Mesenchymal stem cell (in vitro differentiated cells and primary cell): ENCODE results near the gene OGFOD3.
A peak's percentile ranks its signal among the peaks of the same experiment; 100 is the strongest.

Experiments used
- DNase-seq: peaks from one replicate; pipeline ENCODE4 v3.0.0-alpha.2; 2013
- H2AFZ ChIP-seq: one replicate; pipeline ENCODE4 v1.6.1; 2013; ENCODE audit warnings: low read depth, mild to moderate bottlenecking, control low read depth, inconsistent platforms, low read length, moderate library complexity
- H2AK5ac ChIP-seq: 2 replicates; pipeline ENCODE4 v1.6.1; 2013; ENCODE audit warnings: low read length, moderate library complexity, mild to moderate bottlenecking, inconsistent platforms; ENCODE audit not compliant: severe bottlenecking
- H2BK120ac ChIP-seq: one replicate; pipeline ENCODE4 v1.6.1; 2013; ENCODE audit warnings: low read depth, mild to moderate bottlenecking, inconsistent platforms, low read length, moderate library complexity
- H2BK12ac ChIP-seq, 2 experiments: one replicate each; pipeline ENCODE4 v1.6.1; 2013; ENCODE audit warnings: inconsistent platforms in 2 of 2, low read length in 2 of 2, mild to moderate bottlenecking in 2 of 2, moderate library complexity in 2 of 2, control low read depth in 1 of 2
- H2BK15ac ChIP-seq: one replicate; pipeline ENCODE4 v1.6.1; 2013; ENCODE audit warnings: mild to moderate bottlenecking, low read depth, inconsistent platforms; ENCODE audit not compliant: poor library complexity, severe bottlenecking
- H2BK5ac ChIP-seq: 2 replicates; pipeline ENCODE4 v1.6.1; 2013; ENCODE audit warnings: low read depth, mild to moderate bottlenecking, low read length, control low read depth, inconsistent platforms; ENCODE audit not compliant: poor library complexity, severe bottlenecking
- H3K14ac ChIP-seq, 2 experiments: one replicate each; pipeline ENCODE4 v1.6.1; 2013; ENCODE audit warnings: inconsistent platforms in 2 of 2, low read length in 2 of 2, control low read depth in 1 of 2, mild to moderate bottlenecking in 1 of 2, moderate library complexity in 1 of 2
- H3K18ac ChIP-seq, 2 experiments: one replicate each; pipeline ENCODE4 v1.6.1; 2013; ENCODE audit warnings: inconsistent platforms in 2 of 2, low read length in 2 of 2, control low read depth in 1 of 2, low read depth in 1 of 2, mild to moderate bottlenecking in 1 of 2
- H3K23ac ChIP-seq, 2 experiments: one replicate each; pipeline ENCODE4 v1.6.1; 2013; ENCODE audit warnings: inconsistent platforms in 2 of 2, low read length in 2 of 2, mild to moderate bottlenecking in 2 of 2, moderate library complexity in 2 of 2, control low read depth in 1 of 2
- H3K27ac ChIP-seq: 2 replicates; pipeline ENCODE4 v1.5.1; 2013; ENCODE audit warnings: mild to moderate bottlenecking, moderate library complexity, low read length, control low read depth, inconsistent platforms; ENCODE audit not compliant: poor library complexity, severe bottlenecking
- H3K27me3 ChIP-seq, 2 experiments: 2 replicates each; pipeline versions ENCODE4 v1.6.1 to v1.7.0; 2013; ENCODE audit warnings: low read length in 2 of 2, mild to moderate bottlenecking in 2 of 2, moderate library complexity in 2 of 2, control low read depth in 1 of 2, inconsistent platforms in 1 of 2; ENCODE audit not compliant: control insufficient read depth in 1 of 2, insufficient read depth in 1 of 2
- H3K36me3 ChIP-seq, 2 experiments: 2 replicates each; pipeline versions ENCODE4 v1.6.1 to v1.7.0; 2013; ENCODE audit warnings: low read length in 2 of 2, control low read depth in 1 of 2, inconsistent platforms in 1 of 2, low read depth in 1 of 2, mild to moderate bottlenecking in 1 of 2; ENCODE audit not compliant: insufficient read depth in 2 of 2, control insufficient read depth in 1 of 2
- H3K4ac ChIP-seq, 2 experiments: one replicate each; pipeline ENCODE4 v1.6.1; 2013; ENCODE audit warnings: inconsistent platforms in 2 of 2, low read length in 2 of 2, mild to moderate bottlenecking in 2 of 2, moderate library complexity in 2 of 2, control low read depth in 1 of 2, low read depth in 1 of 2
- H3K4me1 ChIP-seq: 2 replicates; pipeline ENCODE4 v1.6.1; 2013; ENCODE audit warnings: low read depth, low read length, control low read depth; ENCODE audit not compliant: control insufficient read depth, insufficient read depth
- H3K4me2 ChIP-seq: 2 replicates; pipeline ENCODE4 v1.6.1; 2013; ENCODE audit warnings: low read length, mild to moderate bottlenecking, inconsistent platforms; ENCODE audit not compliant: poor library complexity, severe bottlenecking
- H3K4me3 ChIP-seq, 2 experiments: 2 replicates each; pipeline versions ENCODE4 v1.5.1 to v1.7.0; 2013; ENCODE audit warnings: low read length in 2 of 2, mild to moderate bottlenecking in 2 of 2, control low read depth in 1 of 2, low read depth in 1 of 2; ENCODE audit not compliant: insufficient read depth in 1 of 2
- H3K79me1 ChIP-seq: replicated peaks from 2 replicates; pipeline ENCODE4 v1.6.1; 2013; ENCODE audit warnings: mild to moderate bottlenecking, control low read depth, low read length, inconsistent platforms; ENCODE audit not compliant: poor library complexity, severe bottlenecking
- H3K9ac ChIP-seq: 2 replicates; pipeline ENCODE4 v1.7.0; 2013; ENCODE audit warnings: mild to moderate bottlenecking, low read length, moderate library complexity
- H3K9me3 ChIP-seq: 2 replicates; pipeline ENCODE4 v1.7.0; 2013; ENCODE audit warnings: mild to moderate bottlenecking, low read length; ENCODE audit not compliant: control insufficient read depth
- H4K8ac ChIP-seq: one replicate; pipeline ENCODE4 v1.6.1; 2013; ENCODE audit warnings: inconsistent platforms, mild to moderate bottlenecking, low read length, moderate library complexity
- H4K91ac ChIP-seq: one replicate; pipeline ENCODE4 v1.6.1; 2013; ENCODE audit warnings: mild to moderate bottlenecking, low read length, inconsistent platforms
- WGBS: methylation state at CpG from one replicate; pipeline ENCODE4 v1.1.7; 2013; ENCODE audit warnings: mixed read lengths; 5-methylcytosine and 5-hydroxymethylcytosine counted together

OGFOD3 gene

GRCh38 chr17:82356845-82357355 lies 61.5 kb downstream of the OGFOD3 start:
- H2BK15ac ChIP-seq = no peak overlapping the region

GRCh38 chr17:82355770-82356427 lies 62.5 kb downstream of the OGFOD3 start:
- no peak overlapping the region for H3K4me2 ChIP-seq
- no peak overlapping the region for H3K18ac ChIP-seq
- no peak overlapping the region for H4K91ac ChIP-seq
- H2BK120ac ChIP-seq = no peak overlapping the region
- no peak overlapping the region for H2AFZ ChIP-seq
- no peak for DNase-seq
- H4K8ac ChIP-seq = no peak overlapping the region
- H3K4ac ChIP-seq = no peak overlapping the region
- H2BK12ac ChIP-seq = no peak overlapping the region
- no peaks in the 10 kb centered on the region for H3K79me1 ChIP-seq
- no peak overlapping the region for H3K14ac ChIP-seq
- H3K9me3 ChIP-seq = no peaks in the 10 kb centered on the region
- no peak overlapping the region for H2AK5ac ChIP-seq
- H3K27me3 ChIP-seq = peaks cover 11 to 55% of the 10 kb centered on the region in 2 experiments
- no peak overlapping the region for H2BK5ac ChIP-seq
- no peak overlapping the region for H3K27ac ChIP-seq
- no peaks in the 10 kb centered on the region for H3K36me3 ChIP-seq
- WGBS = 90% methylated on average over 10 of the region's 11 CpGs
- H3K4me3 ChIP-seq = no peak overlapping the region
- H3K23ac ChIP-seq = no peak overlapping the region
- H2BK15ac ChIP-seq = no peak overlapping the region
- H3K9ac ChIP-seq = no peak overlapping the region
- H3K4me1 ChIP-seq = peaks cover 39% of the 10 kb centered on the region

More at GRCh38 chr17:82356845-82357355, 61.5 kb downstream of the OGFOD3 start:
- Histone ChIP-seq H3K18ac (no peak overlapping the region), H3K27ac (no peak overlapping the region), H4K8ac (no peak overlapping the region), H3K79me1 (no peaks in the 10 kb centered on the region), H4K91ac (no peak overlapping the region), H2AFZ (no peak overlapping the region), H3K23ac (peak overlapping the region in 1 of 2 experiments; percentile 27), H2BK12ac (no peak overlapping the region), H3K9ac (no peak overlapping the region), H3K4ac (no peak overlapping the region), H3K4me2 (no peak overlapping the region), H3K36me3 (no peaks in the 10 kb centered on the region), H3K4me3 (no peak overlapping the region), H3K9me3 (no peaks in the 10 kb centered on the region), H3K4me1 (peaks cover 31% of the 10 kb centered on the region), H2BK120ac (no peak overlapping the region), H2BK5ac (no peak overlapping the region), H3K14ac (no peak overlapping the region), H3K27me3 (peaks cover 11 to 50% of the 10 kb centered on the region in 2 experiments), H2AK5ac (peak overlapping the region; percentile 83)
- 61% methylated on average over 20 of the region's 20 CpGs for WGBS
- no peak for DNase-seq

- Histone ChIP-seq H3K27ac (no peak overlapping the region), H3K27me3 (peaks cover 6 to 55% of the 10 kb centered on the region in 2 experiments), H3K36me3 (no peaks in the 10 kb centered on the region), H3K14ac (no peak overlapping the region), H2BK5ac (no peak overlapping the region), H4K91ac (no peak overlapping the region), H2BK120ac (no peak overlapping the region), H2BK12ac (no peak overlapping the region), H2BK15ac (no peak overlapping the region), H3K4me3 (no peak overlapping the region), H3K79me1 (no peaks in the 10 kb centered on the region), H3K9ac (no peak overlapping the region), H2AFZ (no peak overlapping the region), H3K4ac (no peak overlapping the region), H3K9me3 (no peaks in the 10 kb centered on the region), H3K4me2 (no peak overlapping the region), H3K18ac (no peak overlapping the region), H4K8ac (no peak overlapping the region), H3K23ac (no peak overlapping the region), H3K4me1 (peaks cover 44% of the 10 kb centered on the region), H2AK5ac (no peak overlapping the region)
- no peak for DNase-seq
- WGBS = 82% methylated on average over 3 of the region's 7 CpGs
Observed at GRCh38 chr17:82354804-82355308, 63.5 kb downstream of the OGFOD3 start.

GRCh38 chr17:82353484-82353883 lies 64.9 kb downstream of the OGFOD3 start:
- no peak overlapping the region for H3K18ac ChIP-seq
- no peak overlapping the region for H2BK5ac ChIP-seq
- H3K14ac ChIP-seq = no peak overlapping the region
- H3K4me1 ChIP-seq = peaks cover 39% of the 10 kb centered on the region
- no peaks in the 10 kb centered on the region for H3K9me3 ChIP-seq
- H3K79me1 ChIP-seq = no peaks in the 10 kb centered on the region
- no peak overlapping the region for H3K4me3 ChIP-seq
- H3K4me2 ChIP-seq = no peak overlapping the region
- no peak overlapping the region for H2BK12ac ChIP-seq
- 83% methylated on average over 8 of the region's 8 CpGs for WGBS
- H3K36me3 ChIP-seq = no peaks in the 10 kb centered on the region
- no peak overlapping the region for H2BK15ac ChIP-seq
- H3K4ac ChIP-seq = no peak overlapping the region
- H4K8ac ChIP-seq = no peak overlapping the region
- H3K23ac ChIP-seq = no peak overlapping the region
- peaks cover 9 to 44% of the 10 kb centered on the region in 2 experiments for H3K27me3 ChIP-seq
- H3K9ac ChIP-seq = no peak overlapping the region
- H3K27ac ChIP-seq = no peak overlapping the region
- no peak overlapping the region for H4K91ac ChIP-seq
- H2AFZ ChIP-seq = no peak overlapping the region
- no peak overlapping the region for H2AK5ac ChIP-seq
- DNase-seq = no peak
- no peak overlapping the region for H2BK120ac ChIP-seq
